LNCaP clone FGC (cell line): ENCODE results near the gene LIN28B.

ENCODE experiments used
- DNase-seq: peaks from one replicate; pipeline ENCODE4 v3.0.0-alpha.2; 2011; ENCODE audit warnings: low read depth
- H3K4me3 ChIP-seq: 2 replicates; pipeline ENCODE4 v1.5.1; 2011; ENCODE audit warnings: mild to moderate bottlenecking, low read depth, low read length, control low read depth
- CTCF ChIP-seq: IDR thresholded peaks from 2 replicates; pipeline ENCODE4 v1.5.1; 2012; ENCODE audit warnings: mild to moderate bottlenecking; ENCODE audit not compliant: control insufficient read depth, insufficient read depth; ENCODE audit errors: extremely low read depth

Gene LIN28B

GRCh38 chr6:105019285-105019684, 62.4 kb downstream of the LIN28B start:
- no peak overlapping the region for H3K4me3 ChIP-seq
- no peak for TF ChIP-seq CTCF
- DNase-seq, result no peak

- DNase-seq, result no peak
- no peak overlapping the region for H3K4me3 ChIP-seq
- TF ChIP-seq CTCF, result no peak
Measured at GRCh38 chr6:105021399-105021798, 64.5 kb downstream of the LIN28B start.

- TF ChIP-seq CTCF, result no peak
- no peak for DNase-seq
Measured at GRCh38 chr6:105022416-105022815, 65.5 kb downstream of the LIN28B start.

GRCh38 chr6:105024803-105025202, 67.9 kb downstream of the LIN28B start:
- no peak for DNase-seq
- TF ChIP-seq CTCF, result no peak
- H3K4me3 ChIP-seq, result no peak overlapping the region

More at GRCh38 chr6:105022416-105022815, 65.5 kb downstream of the LIN28B start:
- H3K4me3 ChIP-seq, result no peak overlapping the region

GRCh38 chr6:105028898-105029297, 72.0 kb downstream of the LIN28B start:
- no peak for TF ChIP-seq CTCF
- no peak overlapping the region for H3K4me3 ChIP-seq
- DNase-seq, result no peak

GRCh38 chr6:105029581-105029980, 72.7 kb downstream of the LIN28B start:
- no peak overlapping the region for H3K4me3 ChIP-seq
- DNase-seq, result no peak
- TF ChIP-seq CTCF, result no peak

- no peak overlapping the region for H3K4me3 ChIP-seq
- TF ChIP-seq CTCF, result no peak
- DNase-seq, result no peak
Measured at GRCh38 chr6:105034470-105034869, 77.6 kb downstream of the LIN28B start.
